Brain microvascular endothelial cell (primary cell): Measurements from ENCODE around the gene REG1A.

ENCODE experiments used
- DNase-seq: peaks from one replicate; pipeline ENCODE4 v3.0.0-alpha.2; 2020
- H3K27ac ChIP-seq: fragments of 250-450 bp; sonication (Bioruptor Pico); 2 replicates; pipeline ENCODE4 v1.5.1; 2020; ENCODE audit warnings: mild to moderate bottlenecking, moderate library complexity
- H3K27me3 ChIP-seq: fragments of 250-450 bp; sonication (Bioruptor Pico); replicated peaks from 2 replicates; pipeline ENCODE4 v1.5.1; 2020; ENCODE audit warnings: mild to moderate bottlenecking
- H3K36me3 ChIP-seq: fragments of 250-450 bp; sonication (Bioruptor Pico); replicated peaks from 2 replicates; pipeline ENCODE4 v1.5.1; 2020; ENCODE audit warnings: mild to moderate bottlenecking
- H3K4me3 ChIP-seq: 2 replicates; pipeline ENCODE4 v1.5.1; 2011; ENCODE audit warnings: low read depth, mild to moderate bottlenecking, control low read depth, low read length, moderate library complexity
- in situ Hi-C: cut with HindIII; loops from 2 replicates; pipeline ENCODE4 v1.10.0; 2017; ENCODE audit warnings: low sequenced_read_pairs, low pct_ligation_motif_present
- TF ChIP-seq, protein P1 (sequence below): IDR thresholded peaks from 2 replicates; pipeline ENCODE4 v1.5.1; 2011; ENCODE audit warnings: low read depth, mild to moderate bottlenecking, moderate library complexity, low read length, control low read depth, inconsistent platforms; ENCODE audit errors: missing control alignments

The REG1A gene

DNA sequence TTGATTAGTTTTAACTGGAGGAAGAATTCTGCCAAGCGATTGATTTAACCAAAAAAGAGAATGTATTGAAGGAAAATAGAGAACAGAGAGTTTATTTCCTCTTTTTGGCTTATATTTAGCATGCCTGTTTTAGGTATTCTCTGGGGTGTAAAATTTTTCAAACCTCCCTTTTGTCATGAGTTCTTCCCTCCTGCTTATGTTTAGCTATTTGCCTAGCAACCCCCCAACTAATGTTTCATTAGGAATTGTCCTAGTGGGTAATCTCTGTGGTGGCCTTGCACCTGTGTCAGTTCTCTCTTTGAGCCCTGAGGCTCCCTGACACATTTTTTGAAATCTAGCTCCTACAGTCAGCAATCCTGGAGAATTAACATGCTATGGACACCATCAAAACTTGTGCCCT, 20.0 kb upstream of the REG1A start:
- in situ Hi-C loops: no loop called here
- H3K36me3 ChIP-seq: no peaks in the 10 kb centered on the region
- no peak overlapping the region for H3K27ac ChIP-seq
- H3K27me3 ChIP-seq: no peaks in the 10 kb centered on the region
- no peak for DNase-seq
- TF ChIP-seq, protein P1, sequence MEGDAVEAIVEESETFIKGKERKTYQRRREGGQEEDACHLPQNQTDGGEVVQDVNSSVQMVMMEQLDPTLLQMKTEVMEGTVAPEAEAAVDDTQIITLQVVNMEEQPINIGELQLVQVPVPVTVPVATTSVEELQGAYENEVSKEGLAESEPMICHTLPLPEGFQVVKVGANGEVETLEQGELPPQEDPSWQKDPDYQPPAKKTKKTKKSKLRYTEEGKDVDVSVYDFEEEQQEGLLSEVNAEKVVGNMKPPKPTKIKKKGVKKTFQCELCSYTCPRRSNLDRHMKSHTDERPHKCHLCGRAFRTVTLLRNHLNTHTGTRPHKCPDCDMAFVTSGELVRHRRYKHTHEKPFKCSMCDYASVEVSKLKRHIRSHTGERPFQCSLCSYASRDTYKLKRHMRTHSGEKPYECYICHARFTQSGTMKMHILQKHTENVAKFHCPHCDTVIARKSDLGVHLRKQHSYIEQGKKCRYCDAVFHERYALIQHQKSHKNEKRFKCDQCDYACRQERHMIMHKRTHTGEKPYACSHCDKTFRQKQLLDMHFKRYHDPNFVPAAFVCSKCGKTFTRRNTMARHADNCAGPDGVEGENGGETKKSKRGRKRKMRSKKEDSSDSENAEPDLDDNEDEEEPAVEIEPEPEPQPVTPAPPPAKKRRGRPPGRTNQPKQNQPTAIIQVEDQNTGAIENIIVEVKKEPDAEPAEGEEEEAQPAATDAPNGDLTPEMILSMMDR: no peak
- no peak overlapping the region for H3K4me3 ChIP-seq

GRCh38 chr2:79101024-79101423, 19.3 kb upstream of the REG1A start:
- in situ Hi-C loops: no loop called here

DNA sequence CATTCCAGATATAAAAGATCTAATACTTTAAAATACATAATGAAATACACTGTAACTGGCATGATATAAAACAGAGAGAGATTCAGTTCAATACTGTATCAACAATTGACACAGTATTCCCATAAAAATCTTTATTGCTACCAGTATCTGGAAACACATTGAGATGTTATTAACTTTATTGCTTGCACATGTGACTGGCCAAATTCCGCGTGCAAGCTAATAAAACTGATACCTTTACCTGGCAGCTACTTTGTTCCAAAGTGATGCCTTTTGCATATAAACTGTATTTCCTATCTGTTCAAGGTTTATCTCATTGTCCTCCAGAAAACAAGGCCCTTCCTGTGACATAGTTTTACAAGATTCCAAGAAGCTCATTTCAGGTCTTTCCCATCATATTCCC, 17.1 kb upstream of the REG1A start:
- TF ChIP-seq, protein P1: no peak
- in situ Hi-C loops: no loop called here
- Histone ChIP-seq H3K36me3 (no peaks in the 10 kb centered on the region), H3K27me3 (no peaks in the 10 kb centered on the region), H3K27ac (no peak overlapping the region), H3K4me3 (no peak overlapping the region)
- DNase-seq: no peak

More at GRCh38 chr2:79101024-79101423, 19.3 kb upstream of the REG1A start:
- Histone ChIP-seq H3K27ac (no peak overlapping the region), H3K36me3 (no peaks in the 10 kb centered on the region), H3K4me3 (no peak overlapping the region), H3K27me3 (no peaks in the 10 kb centered on the region)
- TF ChIP-seq, protein P1: no peak
- no peak for DNase-seq

DNA sequence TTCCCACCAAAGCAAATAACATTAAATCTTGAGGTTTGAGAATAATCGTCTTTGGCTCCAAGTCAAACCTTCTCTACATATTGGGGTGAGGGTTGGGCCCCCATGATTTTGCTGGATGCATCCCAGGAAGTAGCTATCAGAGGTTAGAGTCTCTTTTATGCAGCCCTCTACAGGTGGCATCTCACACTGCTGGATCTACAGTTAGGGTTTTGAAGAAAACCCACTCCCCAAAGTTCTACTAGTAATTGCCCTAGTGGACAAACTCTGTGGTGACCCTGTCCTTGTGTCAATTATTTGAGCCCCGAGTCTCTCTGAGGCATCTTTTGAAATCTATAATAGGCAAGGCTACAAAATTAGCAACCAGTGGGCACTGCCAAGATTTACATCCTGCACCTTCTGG, 15.0 kb upstream of the REG1A start:
- Histone ChIP-seq H3K27me3 (no peaks in the 10 kb centered on the region), H3K27ac (no peak overlapping the region), H3K36me3 (no peaks in the 10 kb centered on the region), H3K4me3 (no peak overlapping the region)
- TF ChIP-seq, protein P1: no peak
- no peak for DNase-seq
- in situ Hi-C loops: no loop called here

GRCh38 chr2:79112269-79112668, 8.0 kb upstream of the REG1A start:
- no peak for DNase-seq
- H3K36me3 ChIP-seq: no peaks in the 10 kb centered on the region
- in situ Hi-C loops: no loop called here
- H3K27me3 ChIP-seq: no peaks in the 10 kb centered on the region
- TF ChIP-seq, protein P1: no peak
- no peak overlapping the region for H3K27ac ChIP-seq
- H3K4me3 ChIP-seq: no peak overlapping the region

- H3K27me3 ChIP-seq: no peaks in the 10 kb centered on the region
- no peak overlapping the region for H3K27ac ChIP-seq
- no peak for DNase-seq
- H3K4me3 ChIP-seq: no peak overlapping the region
- TF ChIP-seq, protein P1: no peak
- in situ Hi-C loops: no loop called here
- H3K36me3 ChIP-seq: no peaks in the 10 kb centered on the region
Measured at GRCh38 chr2:79114797-79115494, 5.3 kb upstream of the REG1A start.
